PC-9 (cell line): Measurements from ENCODE around the gene RASAL2. TPM values are rescaled to one million over a fixed set of nuclear protein-coding genes. Genes with fewer than 3 reads are reported as not detected.

Source experiments
- BruUV-seq: library from RNA; stranded (reverse); fragments of 400-500 nt; replicated peaks from 2 replicates; lab custom pipeline; 2021; lab: Mats Ljungman, UMichigan
- CTCF ChIA-PET: fragments of 300-600 bp; sonication (Branson Sonifier 250); formaldehyde crosslinking; loops from one replicate; lab custom pipeline; 2022; ENCODE audit warnings: antibody characterized with exemption; lab: Charles Lee
- POLR2A ChIA-PET: fragments of 300-600 bp; sonication (Branson Sonifier 250); formaldehyde crosslinking; loops from one replicate; lab custom pipeline; 2022; ENCODE audit warnings: antibody characterized with exemption; ENCODE audit not compliant: unreplicated experiment; lab: Charles Lee
- DNase-seq, 2 experiments: peaks; one replicate each; pipeline versions ENCODE4 v3.0.0 to v3.0.0-alpha.2; 2015 to 2022; ENCODE audit warnings: mixed read lengths in 1 of 2
- H2AFZ ChIP-seq: fragments of 200-600 bp; sonication (generic); 2 replicates; pipeline ENCODE4 v1.8.1; 2017; ENCODE audit warnings: antibody characterized with exemption
- H3F3A ChIP-seq: fragments of 200-600 bp; sonication (generic); 2 replicates; pipeline ENCODE4 v1.8.1; 2017; ENCODE audit warnings: antibody characterized with exemption, mild to moderate bottlenecking, low read depth; ENCODE audit not compliant: insufficient read depth
- H3K27ac ChIP-seq: fragments of 200-600 bp; sonication (generic); 2 replicates; pipeline ENCODE4 v1.6.1; 2016; ENCODE audit warnings: mixed run types
- H3K27me3 ChIP-seq: fragments of 200-600 bp; sonication (generic); 2 replicates; pipeline ENCODE4 v1.6.1; 2016; ENCODE audit warnings: low read depth, mixed run types; ENCODE audit not compliant: insufficient read depth
- H3K36me3 ChIP-seq: fragments of 200-600 bp; sonication (generic); 2 replicates; pipeline ENCODE4 v1.6.1; 2016; ENCODE audit warnings: low read depth, mixed run types
- H3K4me1 ChIP-seq: fragments of 200-600 bp; sonication (generic); replicated peaks from 2 replicates; pipeline ENCODE4 v1.6.1; 2016; ENCODE audit warnings: mixed run types; ENCODE audit not compliant: insufficient read depth
- H3K4me2 ChIP-seq: fragments of 200-600 bp; sonication (generic); 2 replicates; pipeline ENCODE4 v1.6.1; 2017; ENCODE audit warnings: mixed run types
- H3K4me3 ChIP-seq: fragments of 200-600 bp; sonication (generic); 2 replicates; pipeline ENCODE4 v1.6.1; 2016; ENCODE audit warnings: mixed run types
- H3K79me2 ChIP-seq: fragments of 200-600 bp; sonication (generic); 2 replicates; pipeline ENCODE4 v1.6.1; 2017; ENCODE audit warnings: low read depth, mixed run types
- H3K9me2 ChIP-seq: fragments of 200-600 bp; sonication (generic); 2 replicates; pipeline ENCODE4 v1.8.1; 2017; ENCODE audit warnings: mild to moderate bottlenecking; ENCODE audit not compliant: insufficient read depth
- H3K9me3 ChIP-seq: fragments of 200-600 bp; sonication (generic); 2 replicates; pipeline ENCODE4 v1.8.1; 2016; ENCODE audit warnings: low read depth; ENCODE audit not compliant: insufficient read depth
- H4K20me1 ChIP-seq: fragments of 200-600 bp; sonication (generic); 2 replicates; pipeline ENCODE4 v1.8.1; 2017; ENCODE audit not compliant: insufficient read depth
- EZH2 ChIP-seq: fragments of 200-600 bp; sonication (generic); IDR thresholded peaks from 2 replicates; pipeline ENCODE4 v1.8.0; 2017; ENCODE audit warnings: antibody characterized with exemption, low read depth
- intact Hi-C: fragments of 100-400 bp; cut with micrococcal nuclease; formaldehyde crosslinking; loops from one replicate; pipeline ENCODE4 v1.10.0; 2022; ENCODE audit not compliant: unreplicated experiment
- total RNA-seq: library from RNA; stranded (reverse); gene quantifications from 2 replicates; pipeline ENCODE4 v1.2.3, GENCODE V29; 2021
- TF ChIP-seq, protein P1 (sequence below): fragments of 200-600 bp; sonication (generic); conservative IDR thresholded peaks from 2 replicates; pipeline ENCODE4 v1.6.1; 2017; ENCODE audit warnings: mixed run types, antibody characterized with exemption, mild to moderate bottlenecking, moderate library complexity

The RASAL2 gene
- total RNA-seq, 1 experiment from 2014 or later = 54.1 TPM

DNA sequence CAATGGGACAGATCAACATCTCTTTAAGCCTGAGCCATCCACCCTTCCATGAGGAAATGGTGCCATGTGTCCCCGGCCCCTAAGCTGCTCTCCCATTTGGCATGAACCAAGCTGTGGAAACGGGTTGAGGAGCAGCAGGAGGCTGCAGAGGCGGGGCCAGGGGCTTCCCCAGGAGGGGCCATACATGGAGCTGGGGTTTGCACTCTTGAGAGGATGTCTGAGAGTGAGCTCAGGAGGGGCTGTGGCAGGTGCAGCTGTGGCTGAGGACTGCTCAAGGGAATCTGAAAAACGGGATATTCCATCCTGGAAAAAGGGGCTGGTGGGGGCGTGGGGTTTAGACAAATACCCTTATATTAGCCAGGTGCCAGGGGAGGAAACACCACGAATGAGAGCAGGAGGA lies 409.9 kb downstream of the RASAL2 start:
- TF ChIP-seq, protein P1, sequence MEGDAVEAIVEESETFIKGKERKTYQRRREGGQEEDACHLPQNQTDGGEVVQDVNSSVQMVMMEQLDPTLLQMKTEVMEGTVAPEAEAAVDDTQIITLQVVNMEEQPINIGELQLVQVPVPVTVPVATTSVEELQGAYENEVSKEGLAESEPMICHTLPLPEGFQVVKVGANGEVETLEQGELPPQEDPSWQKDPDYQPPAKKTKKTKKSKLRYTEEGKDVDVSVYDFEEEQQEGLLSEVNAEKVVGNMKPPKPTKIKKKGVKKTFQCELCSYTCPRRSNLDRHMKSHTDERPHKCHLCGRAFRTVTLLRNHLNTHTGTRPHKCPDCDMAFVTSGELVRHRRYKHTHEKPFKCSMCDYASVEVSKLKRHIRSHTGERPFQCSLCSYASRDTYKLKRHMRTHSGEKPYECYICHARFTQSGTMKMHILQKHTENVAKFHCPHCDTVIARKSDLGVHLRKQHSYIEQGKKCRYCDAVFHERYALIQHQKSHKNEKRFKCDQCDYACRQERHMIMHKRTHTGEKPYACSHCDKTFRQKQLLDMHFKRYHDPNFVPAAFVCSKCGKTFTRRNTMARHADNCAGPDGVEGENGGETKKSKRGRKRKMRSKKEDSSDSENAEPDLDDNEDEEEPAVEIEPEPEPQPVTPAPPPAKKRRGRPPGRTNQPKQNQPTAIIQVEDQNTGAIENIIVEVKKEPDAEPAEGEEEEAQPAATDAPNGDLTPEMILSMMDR = no peak
- no peak for TF ChIP-seq EZH2
- H3K36me3 ChIP-seq = no peaks in the 10 kb centered on the region
- no peak for DNase-seq
- H3K27ac ChIP-seq = no peak overlapping the region
- no peaks in the 10 kb centered on the region for H3K9me3 ChIP-seq
- H2AFZ ChIP-seq = no peak overlapping the region
- H3K4me3 ChIP-seq = no peak overlapping the region
- H3K79me2 ChIP-seq = no peaks in the 10 kb centered on the region
- no peaks in the 10 kb centered on the region for H3K4me1 ChIP-seq
- no peaks in the 10 kb centered on the region for H3K27me3 ChIP-seq
- ChIA-PET POLR2A (no interaction called here), CTCF (interaction anchor here (0.7 kb wide), 1 partner anchor 9 kb away, joined by 4 read pairs; no protein-coding TSS in a partner anchor)
- BruUV-seq = no TSS peak
- no peak overlapping the region for H3K4me2 ChIP-seq
- intact Hi-C loops = loop anchor here (10.0 kb wide), 1 partner anchor 559 kb away; no protein-coding TSS in a partner anchor
- H3K9me2 ChIP-seq = no peaks in the 10 kb centered on the region; the same call in 1 of the 2 replicates
- H4K20me1 ChIP-seq = no peaks in the 10 kb centered on the region
- H3F3A ChIP-seq = no peaks in the 10 kb centered on the region

DNA sequence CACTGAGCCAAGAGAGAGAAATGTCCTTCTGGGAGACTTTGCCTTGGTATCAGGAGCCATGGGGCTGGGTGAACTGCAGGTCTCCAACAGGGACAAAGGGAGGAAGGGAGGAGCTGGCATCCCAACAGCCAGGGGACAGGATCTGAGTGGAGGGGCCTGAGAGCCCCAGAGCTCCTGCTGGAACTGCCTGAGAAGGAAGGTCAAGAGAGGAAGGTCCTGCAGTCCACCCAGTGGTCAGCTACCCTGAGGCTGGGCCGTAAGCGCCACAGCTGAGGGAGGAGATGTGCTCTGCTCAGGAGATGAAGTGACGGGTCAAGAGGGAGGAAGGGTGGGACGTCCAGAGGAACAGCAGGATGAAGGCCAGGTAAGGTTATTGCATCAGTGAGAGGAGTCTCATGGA lies 410.4 kb downstream of the RASAL2 start:
- CTCF ChIA-PET = no interaction called here
- no peak overlapping the region for H3K4me2 ChIP-seq
- H3K27me3 ChIP-seq = no peaks in the 10 kb centered on the region
- no peaks in the 10 kb centered on the region; the same call in 1 of the 2 replicates for H3K9me2 ChIP-seq
- no peaks in the 10 kb centered on the region for H3K9me3 ChIP-seq
- no peaks in the 10 kb centered on the region for H4K20me1 ChIP-seq
- H3K4me1 ChIP-seq = no peaks in the 10 kb centered on the region
- no peak overlapping the region for H3K4me3 ChIP-seq
- no peak overlapping the region for H3K27ac ChIP-seq
- POLR2A ChIA-PET = no interaction called here
- H3K79me2 ChIP-seq = no peaks in the 10 kb centered on the region
- no peak for TF ChIP-seq EZH2
- TF ChIP-seq, protein P1 = no peak
- no TSS peak for BruUV-seq
- no peaks in the 10 kb centered on the region for H3F3A ChIP-seq
- no peak for DNase-seq
- intact Hi-C loops = loop anchor here (10.0 kb wide), 1 partner anchor 559 kb away; no protein-coding TSS in a partner anchor
- H3K36me3 ChIP-seq = no peaks in the 10 kb centered on the region
- no peak overlapping the region for H2AFZ ChIP-seq

DNA sequence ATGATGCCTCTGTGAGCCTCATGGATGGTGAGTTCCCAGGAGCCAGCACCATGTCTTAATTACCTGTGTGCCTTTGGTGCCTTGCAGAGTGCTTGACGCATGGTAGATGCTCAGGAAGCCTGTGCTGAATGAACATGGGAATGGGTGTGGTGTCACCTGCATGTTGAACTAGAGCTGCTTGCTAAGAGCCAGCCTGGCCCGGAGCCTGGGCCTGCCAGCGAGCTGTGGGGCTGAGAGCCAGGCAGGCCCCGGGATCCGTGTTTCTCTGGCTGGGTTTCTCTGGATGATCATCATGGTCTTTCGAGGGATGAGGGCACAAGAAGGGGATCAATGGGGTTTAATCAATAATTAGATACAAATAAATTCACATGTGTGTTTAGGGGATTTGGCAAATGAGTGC lies 412.3 kb downstream of the RASAL2 start:
- BruUV-seq = no TSS peak
- no peaks in the 10 kb centered on the region for H3K36me3 ChIP-seq
- H3K4me1 ChIP-seq = no peaks in the 10 kb centered on the region
- no peaks in the 10 kb centered on the region for H3K79me2 ChIP-seq
- H3K27me3 ChIP-seq = no peaks in the 10 kb centered on the region
- H3K9me2 ChIP-seq = no peaks in the 10 kb centered on the region; the same call in 1 of the 2 replicates
- H3K9me3 ChIP-seq = no peaks in the 10 kb centered on the region
- H2AFZ ChIP-seq = no peak overlapping the region
- POLR2A ChIA-PET = no interaction called here
- H3F3A ChIP-seq = no peaks in the 10 kb centered on the region
- CTCF ChIA-PET = no interaction called here
- no peak for TF ChIP-seq EZH2
- TF ChIP-seq, protein P1 = no peak
- H3K4me3 ChIP-seq = no peak overlapping the region
- H4K20me1 ChIP-seq = no peaks in the 10 kb centered on the region
- DNase-seq = no peak
- no peak overlapping the region for H3K4me2 ChIP-seq
- intact Hi-C loops = loop anchor here (10.0 kb wide), 1 partner anchor 561 kb away; no protein-coding TSS in a partner anchor
- H3K27ac ChIP-seq = no peak overlapping the region
